ENCODE data around the gene OR13C4.

- TF ChIP-seq EZH2 (IDR thresholded peaks at IDR 0.05) = no peak
- no peak for TF ChIP-seq POLR2AphosphoS5 (IDR thresholded peaks at IDR 0.05; ENCODE audit: borderline replicate concordance, low read depth, low read length)
Measured at GRCh38 chr9:104485014-104485413, 42.0 kb downstream of the OR13C4 start.

Measured in SK-N-MC (cell line).